A673 (cell line): ENCODE measurements around the gene HOXA3.

Source experiments
- EZH2 ChIP-seq: fragments of 200-600 bp; sonication (generic); IDR thresholded peaks from 2 replicates; pipeline ENCODE4 v1.6.1; 2017; ENCODE audit warnings: borderline replicate concordance, low read depth, mild to moderate bottlenecking, mixed read lengths, antibody characterized with exemption, low read length; ENCODE audit not compliant: poor library complexity, severe bottlenecking
- TF ChIP-seq, protein P1 (sequence below): fragments of 300-800, 200-600 bp; sonication (generic); conservative IDR thresholded peaks from 2 replicates; pipeline ENCODE4 v1.5.1; 2017; ENCODE audit warnings: low read depth, mild to moderate bottlenecking, antibody characterized with exemption, low read length, moderate library complexity, mixed read lengths

DNA sequence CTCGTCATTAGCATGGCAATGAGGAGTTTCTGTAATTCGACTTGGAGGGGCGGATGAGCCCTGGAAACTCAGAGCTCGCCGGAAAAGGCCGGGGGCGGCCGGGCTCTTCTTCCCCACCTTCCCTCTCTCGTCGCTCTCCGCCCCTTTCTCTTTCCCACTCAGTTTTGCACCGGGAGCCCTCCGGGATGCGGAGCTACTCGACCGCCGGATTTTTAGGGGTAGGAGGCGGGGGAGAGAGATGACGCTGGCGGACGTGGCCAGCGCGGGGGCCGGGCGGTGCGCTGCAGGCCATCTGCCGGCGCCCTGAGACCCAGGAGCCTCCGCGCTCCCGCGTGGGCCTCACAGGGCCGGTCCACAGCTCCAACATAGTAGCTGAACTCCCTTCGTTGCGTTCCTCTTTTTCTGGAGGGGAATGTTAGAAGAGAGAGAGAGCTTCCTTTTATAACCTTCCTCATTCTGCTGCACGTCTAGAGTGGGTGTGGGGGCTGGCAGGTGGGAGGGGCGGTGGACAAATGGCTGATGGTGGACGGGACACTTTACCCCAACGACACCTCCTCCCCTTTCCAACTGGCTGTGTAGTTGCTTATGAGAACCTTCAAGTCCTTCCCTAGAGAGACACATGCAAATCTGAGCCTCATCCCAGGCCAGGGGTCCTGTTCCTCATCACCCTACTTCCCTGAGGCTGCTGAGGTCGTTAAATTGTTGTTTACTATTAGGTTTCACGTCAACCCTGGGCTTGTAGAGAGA, 55.4 kb downstream of the HOXA3 start:
- TF ChIP-seq EZH2 = peak; percentile 30
- TF ChIP-seq, protein P1, sequence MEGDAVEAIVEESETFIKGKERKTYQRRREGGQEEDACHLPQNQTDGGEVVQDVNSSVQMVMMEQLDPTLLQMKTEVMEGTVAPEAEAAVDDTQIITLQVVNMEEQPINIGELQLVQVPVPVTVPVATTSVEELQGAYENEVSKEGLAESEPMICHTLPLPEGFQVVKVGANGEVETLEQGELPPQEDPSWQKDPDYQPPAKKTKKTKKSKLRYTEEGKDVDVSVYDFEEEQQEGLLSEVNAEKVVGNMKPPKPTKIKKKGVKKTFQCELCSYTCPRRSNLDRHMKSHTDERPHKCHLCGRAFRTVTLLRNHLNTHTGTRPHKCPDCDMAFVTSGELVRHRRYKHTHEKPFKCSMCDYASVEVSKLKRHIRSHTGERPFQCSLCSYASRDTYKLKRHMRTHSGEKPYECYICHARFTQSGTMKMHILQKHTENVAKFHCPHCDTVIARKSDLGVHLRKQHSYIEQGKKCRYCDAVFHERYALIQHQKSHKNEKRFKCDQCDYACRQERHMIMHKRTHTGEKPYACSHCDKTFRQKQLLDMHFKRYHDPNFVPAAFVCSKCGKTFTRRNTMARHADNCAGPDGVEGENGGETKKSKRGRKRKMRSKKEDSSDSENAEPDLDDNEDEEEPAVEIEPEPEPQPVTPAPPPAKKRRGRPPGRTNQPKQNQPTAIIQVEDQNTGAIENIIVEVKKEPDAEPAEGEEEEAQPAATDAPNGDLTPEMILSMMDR = no peak
